Renal cortical epithelial cell (primary cell): ENCODE results near the gene GIMAP5. TPM values are rescaled to one million over a fixed set of nuclear protein-coding genes. Genes with fewer than 3 reads are reported as not detected.

ENCODE experiments used
- DNase-seq: peaks from one replicate; pipeline ENCODE4 v3.0.0-alpha.2; 2011; ENCODE audit warnings: low read depth
- total RNA-seq: library from RNA; depleted of rRNA; stranded (reverse); fragments of >200 nt; gene quantifications from 2 replicates; pipeline ENCODE4 v1.2.3, GENCODE V29; 2014

Gene GIMAP5
- total RNA-seq = 0.20 and 0.35 TPM in 2 replicates

GRCh38 chr7:150737265-150738055 is at the start of gene GIMAP5:
Gene GIMAP5, plus strand, starts transcription at chr7:150737418. Its CDS starts 3,467 bp downstream, at chr7:150740885.
- DNase-seq = no peak

- no peak for DNase-seq
Observed at GRCh38 chr7:150688630-150689029, 48.6 kb upstream of the GIMAP5 start.

GRCh38 chr7:150695654-150696053 is 41.6 kb upstream of the GIMAP5 start:
- DNase-seq = no peak

- no peak for DNase-seq
Observed at GRCh38 chr7:150703209-150703608, 34.0 kb upstream of the GIMAP5 start.

GRCh38 chr7:150715293-150715692 is 21.9 kb upstream of the GIMAP5 start:
- no peak for DNase-seq

- no peak for DNase-seq
Observed at GRCh38 chr7:150715738-150716137, 21.5 kb upstream of the GIMAP5 start.

GRCh38 chr7:150716368-150716767 is 20.9 kb upstream of the GIMAP5 start, which contains the start of gene GIMAP1:
Gene GIMAP1, plus strand, starts transcription at chr7:150716613. Its CDS starts 2,435 bp downstream, at chr7:150719048.
- no peak for DNase-seq

GRCh38 chr7:150716939-150717338 is 20.3 kb upstream of the GIMAP5 start:
- DNase-seq = no peak

- no peak for DNase-seq
Observed at GRCh38 chr7:150717814-150718420, 19.3 kb upstream of the GIMAP5 start.

GRCh38 chr7:150719436-150719835 is 17.8 kb upstream of the GIMAP5 start:
- no peak for DNase-seq

GRCh38 chr7:150719960-150720891 is 17.0 kb upstream of the GIMAP5 start:
- no peak for DNase-seq

- DNase-seq = no peak
Observed at GRCh38 chr7:150721970-150722373, 15.2 kb upstream of the GIMAP5 start.

GRCh38 chr7:150722431-150722931 is 14.7 kb upstream of the GIMAP5 start:
- DNase-seq = no peak

- DNase-seq = no peak
Observed at GRCh38 chr7:150723467-150723866, 13.8 kb upstream of the GIMAP5 start.

- peak; percentile 1 for DNase-seq
Observed at GRCh38 chr7:150727381-150727780, 9.8 kb upstream of the GIMAP5 start.

- DNase-seq = no peak
Observed at GRCh38 chr7:150728011-150728410, 9.2 kb upstream of the GIMAP5 start.

GRCh38 chr7:150728609-150729008 is 8.6 kb upstream of the GIMAP5 start:
- no peak for DNase-seq

- no peak for DNase-seq
Observed at GRCh38 chr7:150731916-150732315, 5.3 kb upstream of the GIMAP5 start.

- DNase-seq = no peak
Observed at GRCh38 chr7:150732786-150733481, 4.3 kb upstream of the GIMAP5 start.

GRCh38 chr7:150733482-150734095 is 3.6 kb upstream of the GIMAP5 start:
- DNase-seq = no peak

- no peak for DNase-seq
Observed at GRCh38 chr7:150734254-150734653, 3.0 kb upstream of the GIMAP5 start.
